Measurements from ENCODE around the gene FOXN4.

FOXN4 gene

GRCh38 chr12:109296431-109296830, 12.7 kb downstream of the FOXN4 start:
- no peak for TF ChIP-seq CTCF (IDR thresholded peaks at IDR 0.05; ENCODE audit: extremely low read depth, insufficient read depth, missing control alignments)

GRCh38 chr12:109295764-109296425, 13.2 kb downstream of the FOXN4 start:
- DNase-seq (ENCODE audit: low spot score): no peak
- in situ Hi-C loops (cut with MboI; ENCODE audit: low pct_unique_long_range_greater_than_20kb, low sequenced_read_pairs, unreplicated experiment): no loop called here
- no peak for TF ChIP-seq CTCF (IDR thresholded peaks at IDR 0.05; ENCODE audit: extremely low read depth, insufficient read depth, missing control alignments)

More at GRCh38 chr12:109296431-109296830, 12.7 kb downstream of the FOXN4 start:
- no peak for DNase-seq (ENCODE audit: low spot score)
- in situ Hi-C loops (cut with MboI; ENCODE audit: low pct_unique_long_range_greater_than_20kb, low sequenced_read_pairs, unreplicated experiment): no loop called here

- in situ Hi-C loops (cut with MboI; ENCODE audit: low pct_unique_long_range_greater_than_20kb, low sequenced_read_pairs, unreplicated experiment): no loop called here
- no peak for DNase-seq (ENCODE audit: low spot score)
- TF ChIP-seq CTCF (IDR thresholded peaks at IDR 0.05; ENCODE audit: extremely low read depth, insufficient read depth, missing control alignments): no peak
Observed at GRCh38 chr12:109294286-109294796, 14.7 kb downstream of the FOXN4 start.

GRCh38 chr12:109293106-109293505, 16.0 kb downstream of the FOXN4 start:
- TF ChIP-seq CTCF (IDR thresholded peaks at IDR 0.05; ENCODE audit: extremely low read depth, insufficient read depth, missing control alignments): no peak
- in situ Hi-C loops (cut with MboI; ENCODE audit: low pct_unique_long_range_greater_than_20kb, low sequenced_read_pairs, unreplicated experiment): no loop called here
- DNase-seq (ENCODE audit: low spot score): no peak

GRCh38 chr12:109292342-109292711, 16.8 kb downstream of the FOXN4 start:
- TF ChIP-seq CTCF (IDR thresholded peaks at IDR 0.05; ENCODE audit: extremely low read depth, insufficient read depth, missing control alignments): no peak
- in situ Hi-C loops (cut with MboI; ENCODE audit: low pct_unique_long_range_greater_than_20kb, low sequenced_read_pairs, unreplicated experiment): no loop called here
- DNase-seq (ENCODE audit: low spot score): no peak

GRCh38 chr12:109291521-109292341, 17.4 kb downstream of the FOXN4 start:
- in situ Hi-C loops (cut with MboI; ENCODE audit: low pct_unique_long_range_greater_than_20kb, low sequenced_read_pairs, unreplicated experiment): no loop called here
- no peak for TF ChIP-seq CTCF (IDR thresholded peaks at IDR 0.05; ENCODE audit: extremely low read depth, insufficient read depth, missing control alignments)
- DNase-seq (ENCODE audit: low spot score): no peak
